IMR-90 (cell line): ENCODE data around the gene GPSM3. TPM values are rescaled to one million over a fixed set of nuclear protein-coding genes. Genes with fewer than 3 reads are reported as not detected.

Source experiments
- ATAC-seq: fragments of 200-7000 bp; cut with Tn5 transposase; 2 replicates; pipeline ENCODE4 v1.9.1; 2020; ENCODE audit warnings: low read depth, mild to moderate bottlenecking, moderate library complexity
- BruUV-seq: library from RNA; stranded (reverse); fragments of 400-500 nt; replicated peaks from 2 replicates; lab custom pipeline; 2021; lab: Mats Ljungman, UMichigan
- CTCF ChIA-PET: fragments of 300-600 bp; formaldehyde crosslinking; extraction: SDS; loops from one replicate; lab custom pipeline; 2021; ENCODE audit warnings: antibody characterized with exemption; lab: Yijun Ruan, JAX
- POLR2A ChIA-PET: fragments of 300-600 bp; sonication (Branson Sonifier 250); formaldehyde crosslinking; loops from one replicate; lab custom pipeline; 2022; ENCODE audit warnings: antibody characterized with exemption; ENCODE audit not compliant: unreplicated experiment; lab: Charles Lee
- DNase-seq: peaks from one replicate; pipeline ENCODE4 v3.0.0; 2013
- H2AFZ ChIP-seq: replicated peaks from 2 replicates; pipeline ENCODE3; 2013; ENCODE audit warnings: low read length, mild to moderate bottlenecking; ENCODE audit not compliant: poor library complexity
- H2AK5ac ChIP-seq: 2 replicates; pipeline ENCODE4 v1.6.1; 2013; ENCODE audit warnings: low read depth, low read length, inconsistent platforms
- H2AK9ac ChIP-seq: replicated peaks from 2 replicates; pipeline ENCODE3; 2013; ENCODE audit warnings: mild to moderate bottlenecking, low read depth, low read length, moderate library complexity; ENCODE audit not compliant: poor library complexity
- H2BK120ac ChIP-seq: 2 replicates; pipeline ENCODE4 v1.6.1; 2013; ENCODE audit warnings: low read depth, low read length, inconsistent platforms
- H2BK15ac ChIP-seq: 3 replicates; pipeline ENCODE4 v1.6.1; 2013; ENCODE audit warnings: low read depth, low read length, inconsistent platforms
- H2BK20ac ChIP-seq: 2 replicates; pipeline ENCODE4 v1.6.1; 2013; ENCODE audit warnings: low read depth, mild to moderate bottlenecking, inconsistent platforms, low read length, moderate library complexity
- H2BK5ac ChIP-seq: 2 replicates; pipeline ENCODE4 v1.6.1; 2013; ENCODE audit warnings: mild to moderate bottlenecking, low read depth, low read length, inconsistent platforms; ENCODE audit not compliant: poor library complexity, severe bottlenecking
- H3K14ac ChIP-seq: replicated peaks from 2 replicates; pipeline ENCODE4 v1.6.1; 2013; ENCODE audit warnings: low read depth, low read length, inconsistent platforms
- H3K18ac ChIP-seq: 2 replicates; pipeline ENCODE4 v1.6.1; 2013; ENCODE audit warnings: low read depth, low read length, control low read depth
- H3K23ac ChIP-seq: 2 replicates; pipeline ENCODE4 v1.6.1; 2013; ENCODE audit warnings: low read depth, low read length, inconsistent platforms
- H3K27ac ChIP-seq: 2 replicates; pipeline ENCODE4 v1.5.1; 2013; ENCODE audit warnings: mild to moderate bottlenecking, control low read depth, low read length; ENCODE audit not compliant: insufficient read depth
- H3K27me3 ChIP-seq: 2 replicates; pipeline ENCODE4 v1.6.1; 2013; ENCODE audit warnings: low read length; ENCODE audit not compliant: control insufficient read depth, insufficient read depth
- H3K36me3 ChIP-seq: 2 replicates; pipeline ENCODE4 v1.6.1; 2013; ENCODE audit warnings: low read length, mixed read lengths; ENCODE audit not compliant: control insufficient read depth, insufficient read depth
- H3K4ac ChIP-seq: 2 replicates; pipeline ENCODE4 v1.6.1; 2013; ENCODE audit warnings: low read depth, low read length, inconsistent platforms
- H3K4me1 ChIP-seq: 2 replicates; pipeline ENCODE4 v1.6.1; 2013; ENCODE audit warnings: low read length, mixed read lengths; ENCODE audit not compliant: control insufficient read depth, insufficient read depth
- H3K4me2 ChIP-seq: 2 replicates; pipeline ENCODE4 v1.6.1; 2013; ENCODE audit warnings: low read depth, mild to moderate bottlenecking, control low read depth, low read length, moderate library complexity
- H3K4me3 ChIP-seq: 2 replicates; pipeline ENCODE4 v1.5.1; 2013; ENCODE audit warnings: low read depth, mild to moderate bottlenecking, control low read depth, low read length, moderate library complexity; ENCODE audit not compliant: insufficient read depth
- H3K56ac ChIP-seq: 2 replicates; pipeline ENCODE4 v1.6.1; 2013; ENCODE audit warnings: low read length, inconsistent platforms; ENCODE audit not compliant: insufficient read depth; ENCODE audit errors: extremely low read depth
- H3K79me1 ChIP-seq, 2 experiments: 2 replicates each; pipeline ENCODE4 v1.6.1; 2013; ENCODE audit warnings: low read length in 2 of 2, inconsistent platforms in 1 of 2, low read depth in 1 of 2
- H3K9ac ChIP-seq: 2 replicates; pipeline ENCODE4 v1.6.1; 2013; ENCODE audit warnings: low read depth, low read length, control low read depth
- H3K9me1 ChIP-seq: 2 replicates; pipeline ENCODE4 v1.6.1; 2013; ENCODE audit warnings: low read length, inconsistent platforms; ENCODE audit not compliant: insufficient read depth
- H3K9me3 ChIP-seq: 2 replicates; pipeline ENCODE4 v1.6.1; 2013; ENCODE audit warnings: low read length; ENCODE audit not compliant: control insufficient read depth, insufficient read depth
- H4K20me1 ChIP-seq: 2 replicates; pipeline ENCODE4 v1.6.1; 2013; ENCODE audit warnings: low read length, inconsistent platforms; ENCODE audit not compliant: insufficient read depth
- H4K5ac ChIP-seq: 2 replicates; pipeline ENCODE4 v1.6.1; 2013; ENCODE audit warnings: mild to moderate bottlenecking, low read depth, low read length, control low read depth
- H4K8ac ChIP-seq, 2 experiments: 2 replicates each; pipeline ENCODE4 v1.6.1; 2013; ENCODE audit warnings: low read depth in 2 of 2, low read length in 2 of 2, control low read depth in 1 of 2, inconsistent platforms in 1 of 2
- H4K91ac ChIP-seq: 2 replicates; pipeline ENCODE4 v1.6.1; 2013; ENCODE audit warnings: low read depth, low read length, inconsistent platforms; ENCODE audit not compliant: insufficient read depth
- MXI1 ChIP-seq: IDR thresholded peaks from 2 replicates; pipeline ENCODE4 v1.6.1; 2012; ENCODE audit warnings: low read depth, mild to moderate bottlenecking, low read length, moderate library complexity, borderline replicate concordance
- POLR2A ChIP-seq: IDR thresholded peaks from 2 replicates; pipeline ENCODE4 v1.6.1; 2012; ENCODE audit warnings: mild to moderate bottlenecking, low read depth, low read length
- SMC3 ChIP-seq: fragments of 150-350 bp; IDR thresholded peaks from 2 replicates; pipeline ENCODE4 v1.6.1; 2016; ENCODE audit warnings: low read depth, mild to moderate bottlenecking, antibody characterized with exemption, low read length, moderate library complexity
- USF2 ChIP-seq: fragments of 150-350 bp; IDR thresholded peaks from 2 replicates; pipeline ENCODE4 v1.6.1; 2017; ENCODE audit warnings: mild to moderate bottlenecking, antibody characterized with exemption, low read length, low read depth
- WGBS, 2 experiments: methylation state at CpG; one replicate each; pipeline versions ENCODE4 v1.1.5 to v1.1.7; 2013; ENCODE audit warnings: missing lambda C conversion rate in 2 of 2; ENCODE audit not compliant: insufficient read length in 1 of 2; ENCODE audit errors: extremely low coverage in 2 of 2; 5-methylcytosine and 5-hydroxymethylcytosine counted together
- dilution Hi-C: fragments of 300-500 bp; cut with HindIII; formaldehyde crosslinking; loops from one replicate; pipeline ENCODE4 v1.14.3; 2018; ENCODE audit warnings: low sequenced_read_pairs; ENCODE audit not compliant: unreplicated experiment
- in situ Hi-C: fragments of 300-500 bp; cut with MboI; formaldehyde crosslinking; loops from 3 replicates; pipeline ENCODE4 v1.14.3; 2019; ENCODE audit warnings: low sequenced_read_pairs, inconsistent platforms, mixed read lengths
- intact Hi-C: fragments of 100-400 bp; cut with micrococcal nuclease; formaldehyde crosslinking; loops from 2 replicates; pipeline ENCODE4 v1.10.0; 2022
- polyA plus RNA-seq, 3 experiments: library from polyadenylated mRNA; depleted of rRNA; stranded (reverse); fragments of >200 nt; gene quantifications; 2 replicates each; pipeline ENCODE4 v1.2.3, GENCODE V29; 2012; ENCODE audit warnings: low replicate concordance in 1 of 3
- total RNA-seq: library from RNA; depleted of rRNA; stranded (reverse); fragments of >200 nt; gene quantifications from 2 replicates; pipeline ENCODE4 v1.2.3, GENCODE V29; 2012

GPSM3 gene
- total and polyA plus RNA-seq, 2 of the 4 experiments (the other 2 are of a cell fraction), result 3.0 to 9.8 TPM

DNA sequence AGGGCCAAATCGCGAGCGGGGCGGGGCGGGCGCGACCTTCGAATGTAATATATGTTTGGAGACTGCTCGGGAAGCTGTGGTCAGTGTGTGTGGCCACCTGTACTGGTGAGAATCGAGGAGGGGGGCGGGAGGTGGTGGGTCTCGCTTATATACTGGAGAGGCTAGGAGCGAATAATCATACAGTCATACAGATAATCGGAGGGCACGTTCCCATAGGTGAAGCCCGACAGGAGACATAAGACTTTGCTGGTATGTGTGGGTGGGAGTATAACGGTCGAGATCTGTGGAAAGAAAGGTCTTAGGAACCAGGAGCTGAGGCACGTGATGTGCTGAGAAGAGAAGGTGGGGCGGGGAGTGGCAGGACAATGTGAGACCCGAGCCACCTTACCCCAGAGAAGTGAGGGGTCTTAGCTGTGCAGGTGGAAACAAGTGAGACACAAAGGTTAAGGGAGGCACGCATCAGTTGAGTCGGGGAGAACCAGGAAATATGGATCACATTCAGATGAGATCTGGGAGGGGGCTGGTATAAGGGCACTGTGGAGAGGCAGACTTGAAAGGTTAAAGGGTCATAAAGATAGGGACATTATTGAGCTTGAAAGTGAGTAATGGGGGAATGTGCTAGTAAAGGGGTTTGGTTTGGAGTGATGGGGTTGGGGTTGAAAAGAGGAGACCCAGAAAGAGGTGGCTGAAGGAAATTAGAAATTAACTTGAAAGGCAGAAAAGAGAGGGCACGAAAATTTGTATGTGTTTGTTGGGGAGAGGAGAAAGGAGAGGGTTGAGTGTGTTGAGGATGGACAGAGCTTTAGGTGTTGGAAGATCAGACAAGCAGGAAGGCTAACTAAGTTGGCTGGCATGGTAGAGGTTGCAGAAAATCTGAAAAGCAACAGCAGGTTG, 13.6 kb downstream of the GPSM3 start:
- no TSS peak for BruUV-seq

More for the DNA sequence above, 13.6 kb downstream of the GPSM3 start:
- H2AK9ac ChIP-seq, result peak overlapping the region; percentile 92
- peak overlapping the region; percentile 58 to 70; a peak in 2 of 4 replicates for H4K8ac ChIP-seq
- peak overlapping the region; percentile 92 for H2AK5ac ChIP-seq
- H3K14ac ChIP-seq, result peak overlapping the region; percentile 95
- POLR2A ChIA-PET, result no interaction called here
- H2BK5ac ChIP-seq, result peak overlapping the region; percentile 66
- in situ Hi-C loops (loop anchor here (10.0 to 25.0 kb wide), 2 partner anchors 204 to 784 kb away; partner anchors contain the start of genes BRD2, DXO and HLA-DMA), dilution Hi-C loops (no loop called here), intact Hi-C loops (loop anchor here (5.0 kb wide), 1 partner anchor 61 kb away; no protein-coding TSS in a partner anchor)
- H2BK15ac ChIP-seq, result no peak overlapping the region; the same call in 2 of the 3 replicates
- H3K4me3 ChIP-seq, result peak overlapping the region; percentile 65
- peaks cover 5% of the 10 kb centered on the region for H3K4me1 ChIP-seq
- peak overlapping the region; percentile 69 for H3K27ac ChIP-seq
- no peak overlapping the region for H2BK20ac ChIP-seq
- DNase-seq, result no peak
- H3K27me3 ChIP-seq, result no peaks in the 10 kb centered on the region
- peaks cover 22 to 50% of the 10 kb centered on the region in 2 experiments for H3K79me1 ChIP-seq
- WGBS, 2 experiments, result 1 to 100% methylated on average over 1 to 10 of the region's 24 CpGs
- peaks cover 3% of the 10 kb centered on the region; the same call in 1 of the 2 replicates for H4K20me1 ChIP-seq
- H3K4ac ChIP-seq, result peak overlapping the region; percentile 87
- H4K91ac ChIP-seq, result peak overlapping the region; percentile 85
- no peaks in the 10 kb centered on the region for H3K9me3 ChIP-seq
- peak overlapping the region; percentile 46; the same call in 1 of the 2 replicates for H3K56ac ChIP-seq
- no peak for ATAC-seq
- H3K9ac ChIP-seq, result peak overlapping the region; percentile 92
- peak overlapping the region; percentile 86 for H3K23ac ChIP-seq
- peak overlapping the region; percentile 85 for H2AFZ ChIP-seq
- H3K4me2 ChIP-seq, result peak overlapping the region; percentile 99
- H3K9me1 ChIP-seq, result peaks cover 19% of the 10 kb centered on the region
- CTCF ChIA-PET, result interaction anchor here (0.6 kb wide), 1 partner anchor 190 kb away, joined by 4 read pairs; no protein-coding TSS in a partner anchor
- TF ChIP-seq USF2 (peak; percentile 61), SMC3 (no peak), MXI1 (0 out of 2 replicates have a peak, but pooled peaks have one; percentile 5), POLR2A (0 out of 2 replicates have a peak, but pooled peaks have one; percentile 1)
- H3K18ac ChIP-seq, result peak overlapping the region; percentile 3; the same call in 1 of the 2 replicates
- peak overlapping the region; percentile 38 for H4K5ac ChIP-seq
- H2BK120ac ChIP-seq, result no peak overlapping the region
- H3K36me3 ChIP-seq, result peaks cover 18% of the 10 kb centered on the region; the same call in 1 of the 2 replicates
